Body of pancreas (tissue), 4 donors: ENCODE results near the gene COL5A1.

ENCODE experiments used
- POLR2A ChIP-seq, 3 donors: fragments of 450-650 bp; IDR thresholded peaks; one replicate each; pipeline ENCODE4 v1.6.1; 2016; ENCODE audit warnings: antibody characterized with exemption in 3 of 3, mild to moderate bottlenecking in 2 of 3
- TF ChIP-seq, protein P1 (sequence below), 7 experiments: fragments of 450-650 bp in 4 of 7; fragments of 200-600 bp in 3 of 7; sonication (generic) in 3 of 7; IDR thresholded peaks; one replicate each; pipeline ENCODE4 v1.5.1; 2016 to 2019; ENCODE audit warnings: antibody characterized with exemption in 7 of 7

DNA sequence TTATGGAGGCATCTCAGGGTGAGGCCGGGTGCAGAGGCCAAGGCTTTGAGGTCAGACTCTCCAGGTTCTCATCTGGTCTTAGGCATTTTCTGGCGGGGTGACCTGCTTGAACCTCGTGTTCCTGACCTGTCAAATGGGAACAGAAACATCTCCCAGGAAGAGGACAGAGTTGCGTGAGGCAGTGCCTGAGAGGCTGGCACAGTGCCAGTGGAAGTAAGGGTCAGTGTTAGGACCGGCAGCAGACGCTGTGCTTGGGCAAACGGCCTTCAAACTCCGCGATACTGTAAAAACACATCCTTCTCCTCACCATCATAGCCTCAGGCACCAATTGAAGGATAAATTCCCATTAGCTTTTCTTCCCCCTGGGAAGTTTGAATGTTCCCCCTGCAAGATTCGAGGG is 183.4 kb downstream of the COL5A1 start:
- TF ChIP-seq, protein P1, sequence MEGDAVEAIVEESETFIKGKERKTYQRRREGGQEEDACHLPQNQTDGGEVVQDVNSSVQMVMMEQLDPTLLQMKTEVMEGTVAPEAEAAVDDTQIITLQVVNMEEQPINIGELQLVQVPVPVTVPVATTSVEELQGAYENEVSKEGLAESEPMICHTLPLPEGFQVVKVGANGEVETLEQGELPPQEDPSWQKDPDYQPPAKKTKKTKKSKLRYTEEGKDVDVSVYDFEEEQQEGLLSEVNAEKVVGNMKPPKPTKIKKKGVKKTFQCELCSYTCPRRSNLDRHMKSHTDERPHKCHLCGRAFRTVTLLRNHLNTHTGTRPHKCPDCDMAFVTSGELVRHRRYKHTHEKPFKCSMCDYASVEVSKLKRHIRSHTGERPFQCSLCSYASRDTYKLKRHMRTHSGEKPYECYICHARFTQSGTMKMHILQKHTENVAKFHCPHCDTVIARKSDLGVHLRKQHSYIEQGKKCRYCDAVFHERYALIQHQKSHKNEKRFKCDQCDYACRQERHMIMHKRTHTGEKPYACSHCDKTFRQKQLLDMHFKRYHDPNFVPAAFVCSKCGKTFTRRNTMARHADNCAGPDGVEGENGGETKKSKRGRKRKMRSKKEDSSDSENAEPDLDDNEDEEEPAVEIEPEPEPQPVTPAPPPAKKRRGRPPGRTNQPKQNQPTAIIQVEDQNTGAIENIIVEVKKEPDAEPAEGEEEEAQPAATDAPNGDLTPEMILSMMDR (IDR thresholded peaks at IDR 0.05): no peak
- TF ChIP-seq POLR2A (IDR thresholded peaks at IDR 0.05): no peak
